Uterus (tissue), 2 donors: ENCODE data around the gene NOS1.

ENCODE experiments used
- CTCF ChIP-seq, 4 experiments: fragments of 200-600 bp in 2 of 4; fragments of 450-650 bp in 2 of 4; sonication (generic) in 2 of 4; IDR thresholded peaks; one replicate each; pipeline ENCODE4 v1.5.1; 2016 to 2019; ENCODE audit warnings: antibody characterized with exemption in 4 of 4, mild to moderate bottlenecking in 2 of 4, moderate library complexity in 1 of 4
- POLR2A ChIP-seq, 2 donors: fragments of 450-650 bp; IDR thresholded peaks; one replicate each; pipeline ENCODE4 v1.6.1; 2016; ENCODE audit warnings: antibody characterized with exemption in 2 of 2, mild to moderate bottlenecking in 1 of 2, moderate library complexity in 1 of 2

- no peak for TF ChIP-seq CTCF (IDR thresholded peaks at IDR 0.05)
- TF ChIP-seq POLR2A (IDR thresholded peaks at IDR 0.05): no peak
Observed at GRCh38 chr12:117360222-117360550, 1.2 kb downstream of the NOS1 start.
